GM12878 (cell line): ENCODE data around the gene PRICKLE4. TPM values are rescaled to one million over a fixed set of nuclear protein-coding genes. Genes with fewer than 3 reads are reported as not detected.
A peak's percentile ranks its signal among the peaks of the same experiment; 100 is the strongest.

ENCODE experiments used
- BCL11A ChIP-seq: IDR thresholded peaks from 2 replicates; pipeline ENCODE4 v1.6.1; 2011; ENCODE audit warnings: low read depth, low read length
- EED ChIP-seq: sonication (generic); IDR thresholded peaks from 2 replicates; pipeline ENCODE4 v1.6.1; 2016; ENCODE audit warnings: antibody characterized with exemption, low read depth
- FOS ChIP-seq: IDR thresholded peaks from 3 replicates; pipeline ENCODE4 v1.6.1; 2011; ENCODE audit warnings: borderline replicate concordance; ENCODE audit not compliant: insufficient read length; ENCODE audit errors: extremely low read depth
- HDAC2 ChIP-seq: fragments of 200-600 bp; sonication (generic); IDR thresholded peaks from 2 replicates; pipeline ENCODE4 v1.6.1; 2017
- HSF1 ChIP-seq: fragments of 150-350 bp; IDR thresholded peaks from 2 replicates; pipeline ENCODE4 v1.6.1; 2014; ENCODE audit warnings: mild to moderate bottlenecking, low read depth, low read length
- JUND ChIP-seq: IDR thresholded peaks from 2 replicates; pipeline ENCODE4 v1.6.1; 2012; ENCODE audit warnings: low read depth, mild to moderate bottlenecking, low read length, improper control_type of control experiment, moderate library complexity
- MTA3 ChIP-seq: IDR thresholded peaks from 2 replicates; pipeline ENCODE4 v1.6.1; 2012; ENCODE audit warnings: low read length, inconsistent platforms, borderline replicate concordance
- NKRF ChIP-seq: fragments of 450-650 bp; conservative IDR thresholded peaks from 2 replicates; pipeline ENCODE4 v1.6.1; 2017; ENCODE audit warnings: mild to moderate bottlenecking, moderate library complexity
- NR2F1 ChIP-seq: fragments of 450-650 bp; conservative IDR thresholded peaks from 2 replicates; pipeline ENCODE4 v1.6.1; 2017; ENCODE audit warnings: mild to moderate bottlenecking
- RAD21 ChIP-seq: IDR thresholded peaks from 2 replicates; pipeline ENCODE4 v1.6.1; 2011; ENCODE audit warnings: mild to moderate bottlenecking, low read depth, low read length, moderate library complexity; ENCODE audit not compliant: insufficient read depth
- RAD51 ChIP-seq: fragments of 450-650 bp; IDR thresholded peaks from 2 replicates; pipeline ENCODE4 v1.6.1; 2016; ENCODE audit warnings: moderate library complexity, mild to moderate bottlenecking, inconsistent platforms
- RCOR1 ChIP-seq: conservative IDR thresholded peaks from 2 replicates; pipeline ENCODE4 v1.6.1; 2012; ENCODE audit warnings: low read depth, low read length, improper control_type of control experiment
- TCF3 ChIP-seq: IDR thresholded peaks from 2 replicates; pipeline ENCODE4 v1.6.1; 2012; ENCODE audit warnings: low read depth, mild to moderate bottlenecking, low read length, borderline replicate concordance; ENCODE audit not compliant: insufficient read depth
- WRNIP1 ChIP-seq: IDR thresholded peaks from 2 replicates; pipeline ENCODE4 v1.6.1; 2011; ENCODE audit warnings: low read depth, low read length, improper control_type of control experiment, borderline replicate concordance
- ZNF217 ChIP-seq: fragments of 450-650 bp; IDR thresholded peaks from 2 replicates; pipeline ENCODE4 v1.6.1; 2017; ENCODE audit warnings: antibody characterized with exemption, mild to moderate bottlenecking
- ZNF384 ChIP-seq: IDR thresholded peaks from 2 replicates; pipeline ENCODE4 v1.6.1; 2012; ENCODE audit warnings: low read depth, mild to moderate bottlenecking, low read length, improper control_type of control experiment, borderline replicate concordance
- ZSCAN29 ChIP-seq: fragments of 450-650 bp; IDR thresholded peaks from 2 replicates; pipeline ENCODE4 v1.6.1; 2017; ENCODE audit warnings: mild to moderate bottlenecking, moderate library complexity
- polyA plus RNA-seq, 11 experiments: library from polyadenylated mRNA; depleted of rRNA in 4 of 11; unstranded in 6 of 11; stranded (reverse) in 5 of 11; fragments of >200 nt; fragmentation: Nextera tagmentation in 4 of 11; fragmentation: Illumina TruSeq in 1 of 11; extraction: Ambion mirVana in 4 of 11; extraction: Trizol in 1 of 11; gene quantifications; 1 replicate in 1 of 11; 2 replicates in 10 of 11; pipeline versions ENCODE4 v1.2.1 to v1.2.3, GENCODE V29; 2011 to 2016; ENCODE audit warnings: inconsistent platforms in 2 of 11, missing spikeins in 2 of 11, low read depth in 1 of 11
- total RNA-seq, 4 experiments: library from RNA; depleted of rRNA in 3 of 4; stranded (reverse); fragments of >200 nt in 3 of 4; fragmentation: Illumina TruSeq in 1 of 4; extraction: Trizol in 1 of 4; gene quantifications; 2 replicates each; pipeline versions ENCODE4 v1.2.1 to v1.2.3, GENCODE V29; 2013 to 2021
- TF ChIP-seq, protein P1 (sequence below): IDR thresholded peaks from 2 replicates; pipeline ENCODE4 v1.6.1; 2011; ENCODE audit warnings: low read depth, mild to moderate bottlenecking, low read length, moderate library complexity, borderline replicate concordance; ENCODE audit errors: extremely low read depth
- TF ChIP-seq, protein P2 (sequence below): IDR thresholded peaks from 2 replicates; pipeline ENCODE4 v1.6.1; 2012; ENCODE audit warnings: improper control_type of control experiment, low read depth, low read length; ENCODE audit not compliant: insufficient replicate concordance

Gene PRICKLE4
- total and polyA plus RNA-seq, 10 of the 15 experiments (the other 5 are each of a cell fraction or from before 2014, with no cell fraction given), result 0.33 to 0.85 (median 0.35) TPM; not detected in 7

GRCh38 chr6:41732591-41733359, 47.8 kb upstream of the PRICKLE4 start (continued):
- no peak for TF ChIP-seq HSF1
- 0 out of 2 replicates have a peak, but pooled peaks have one; percentile 20 for TF ChIP-seq JUND
- TF ChIP-seq BCL11A, result peak; percentile 78
- no peak; the same call in 1 of the 2 replicates for TF ChIP-seq RAD21
- peak; percentile 79; the same call in 1 of the 2 replicates for TF ChIP-seq ZSCAN29
- TF ChIP-seq ZNF217, result no peak
- 0 out of 2 replicates have a peak, but pooled peaks have one; percentile 53 for TF ChIP-seq RCOR1
- TF ChIP-seq EED, result 0 out of 2 replicates have a peak, but pooled peaks have one; percentile 59
- TF ChIP-seq, protein P1, sequence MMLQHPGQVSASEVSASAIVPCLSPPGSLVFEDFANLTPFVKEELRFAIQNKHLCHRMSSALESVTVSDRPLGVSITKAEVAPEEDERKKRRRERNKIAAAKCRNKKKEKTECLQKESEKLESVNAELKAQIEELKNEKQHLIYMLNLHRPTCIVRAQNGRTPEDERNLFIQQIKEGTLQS, result no peak
- TF ChIP-seq ZNF384, result no peak
- TF ChIP-seq WRNIP1, result no peak; the same call in 1 of the 2 replicates
- TF ChIP-seq, protein P2, sequence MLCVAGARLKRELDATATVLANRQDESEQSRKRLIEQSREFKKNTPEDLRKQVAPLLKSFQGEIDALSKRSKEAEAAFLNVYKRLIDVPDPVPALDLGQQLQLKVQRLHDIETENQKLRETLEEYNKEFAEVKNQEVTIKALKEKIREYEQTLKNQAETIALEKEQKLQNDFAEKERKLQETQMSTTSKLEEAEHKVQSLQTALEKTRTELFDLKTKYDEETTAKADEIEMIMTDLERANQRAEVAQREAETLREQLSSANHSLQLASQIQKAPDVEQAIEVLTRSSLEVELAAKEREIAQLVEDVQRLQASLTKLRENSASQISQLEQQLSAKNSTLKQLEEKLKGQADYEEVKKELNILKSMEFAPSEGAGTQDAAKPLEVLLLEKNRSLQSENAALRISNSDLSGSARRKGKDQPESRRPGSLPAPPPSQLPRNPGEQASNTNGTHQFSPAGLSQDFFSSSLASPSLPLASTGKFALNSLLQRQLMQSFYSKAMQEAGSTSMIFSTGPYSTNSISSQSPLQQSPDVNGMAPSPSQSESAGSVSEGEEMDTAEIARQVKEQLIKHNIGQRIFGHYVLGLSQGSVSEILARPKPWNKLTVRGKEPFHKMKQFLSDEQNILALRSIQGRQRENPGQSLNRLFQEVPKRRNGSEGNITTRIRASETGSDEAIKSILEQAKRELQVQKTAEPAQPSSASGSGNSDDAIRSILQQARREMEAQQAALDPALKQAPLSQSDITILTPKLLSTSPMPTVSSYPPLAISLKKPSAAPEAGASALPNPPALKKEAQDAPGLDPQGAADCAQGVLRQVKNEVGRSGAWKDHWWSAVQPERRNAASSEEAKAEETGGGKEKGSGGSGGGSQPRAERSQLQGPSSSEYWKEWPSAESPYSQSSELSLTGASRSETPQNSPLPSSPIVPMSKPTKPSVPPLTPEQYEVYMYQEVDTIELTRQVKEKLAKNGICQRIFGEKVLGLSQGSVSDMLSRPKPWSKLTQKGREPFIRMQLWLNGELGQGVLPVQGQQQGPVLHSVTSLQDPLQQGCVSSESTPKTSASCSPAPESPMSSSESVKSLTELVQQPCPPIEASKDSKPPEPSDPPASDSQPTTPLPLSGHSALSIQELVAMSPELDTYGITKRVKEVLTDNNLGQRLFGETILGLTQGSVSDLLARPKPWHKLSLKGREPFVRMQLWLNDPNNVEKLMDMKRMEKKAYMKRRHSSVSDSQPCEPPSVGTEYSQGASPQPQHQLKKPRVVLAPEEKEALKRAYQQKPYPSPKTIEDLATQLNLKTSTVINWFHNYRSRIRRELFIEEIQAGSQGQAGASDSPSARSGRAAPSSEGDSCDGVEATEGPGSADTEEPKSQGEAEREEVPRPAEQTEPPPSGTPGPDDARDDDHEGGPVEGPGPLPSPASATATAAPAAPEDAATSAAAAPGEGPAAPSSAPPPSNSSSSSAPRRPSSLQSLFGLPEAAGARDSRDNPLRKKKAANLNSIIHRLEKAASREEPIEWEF, result no peak
- TF ChIP-seq TCF3, result peak; percentile 43; the same call in 1 of the 2 replicates
- peak; percentile 89 for TF ChIP-seq NR2F1
- no peak for TF ChIP-seq FOS
- no peak for TF ChIP-seq MTA3
- no peak for TF ChIP-seq HDAC2
- TF ChIP-seq NKRF, result peak; percentile 28
- TF ChIP-seq RAD51, result 0 out of 2 replicates have a peak, but pooled peaks have one; percentile 20
